Heart right ventricle (tissue), 16 donors: ENCODE results near the gene WDPCP. TPM values are rescaled to one million over a fixed set of nuclear protein-coding genes. Genes with fewer than 3 reads are reported as not detected.
"Not testable (repeated sequence)": the region's sequence is repeated elsewhere in the genome, so short reads cannot be mapped to it uniquely, and the experiment has no call there.

Experiments
- ATAC-seq, 8 donors: fragments of 200-7000 bp; cut with Tn5 transposase; one replicate each; pipeline ENCODE4 v1.9.1; 2020; ENCODE audit warnings: mild to moderate bottlenecking in 8 of 8, moderate library complexity in 8 of 8, moderate number of reproducible peaks in 1 of 8
- DNase-seq, 2 donors: peaks; one replicate each; pipeline ENCODE4 v3.0.0-alpha.2; 2020
- H3K27ac ChIP-seq, 10 donors: fragments of 200-600 bp; sonication (generic) in 2 of 10; one replicate each; pipeline versions ENCODE4 v1.5.0 to v1.8.0; 2020 to 2022; ENCODE audit warnings: mild to moderate bottlenecking in 3 of 10
- H3K27me3 ChIP-seq, 7 donors: fragments of 200-600 bp; one replicate each; pipeline ENCODE4 v1.8.0; 2021 to 2022; ENCODE audit warnings: mild to moderate bottlenecking in 2 of 7
- H3K36me3 ChIP-seq, 9 donors: fragments of 200-600 bp; sonication (generic) in 1 of 9; one replicate each; pipeline versions ENCODE4 v1.5.0 to v1.8.0; 2020 to 2022; ENCODE audit warnings: mild to moderate bottlenecking in 2 of 9
- H3K4me1 ChIP-seq, 9 donors: fragments of 200-600 bp; sonication (generic) in 1 of 9; one replicate each; pipeline versions ENCODE4 v1.5.0 to v1.8.0; 2020 to 2022; ENCODE audit warnings: mild to moderate bottlenecking in 4 of 9
- H3K4me3 ChIP-seq, 10 donors: fragments of 200-600 bp; sonication (generic) in 2 of 10; one replicate each; pipeline versions ENCODE4 v1.5.0 to v1.8.0; 2020 to 2022; ENCODE audit warnings: mild to moderate bottlenecking in 7 of 10, moderate library complexity in 2 of 10
- H3K9me3 ChIP-seq, 11 donors: fragments of 200-600 bp in 10 of 11; sonication (generic) in 2 of 11; one replicate each; pipeline versions ENCODE4 v1.5.0 to v1.8.0; 2013 to 2022; ENCODE audit warnings: mild to moderate bottlenecking in 2 of 11, control low read depth in 1 of 11, moderate library complexity in 1 of 11
- CTCF ChIP-seq, 9 donors: fragments of 200-600 bp; sonication (generic) in 2 of 9; IDR thresholded peaks; one replicate each; pipeline versions ENCODE4 v1.5.0 to v1.8.0; 2021 to 2022; ENCODE audit warnings: antibody characterized with exemption in 9 of 9, mild to moderate bottlenecking in 5 of 9, moderate library complexity in 1 of 9
- WGBS, 2 donors: extraction: QIAGEN DNeasy Blood & Tissue Kit; methylation state at CpG; one replicate each; pipeline ENCODE4 v1.1.7; 2013; ENCODE audit warnings: inconsistent platforms in 1 of 2; 5-methylcytosine and 5-hydroxymethylcytosine counted together
- intact Hi-C, 10 donors: fragments of 100-400 bp; cut with DNase I; formaldehyde crosslinking; loops; one replicate each; pipeline versions ENCODE4 v1.11.1 to v1.14.2; 2022
- polyA plus RNA-seq, 2 donors: library from polyadenylated mRNA; stranded (reverse); fragments of 200-250 nt; gene quantifications; one replicate each; pipeline ENCODE4 v1.2.3, GENCODE V29; 2013
- total RNA-seq, 10 donors: library from RNA; stranded (reverse); fragmentation: NEBNext Ultra II Directional in 3 of 10; extraction: Animal tissue kit (Norgen Biotek cat#: 25700) in 3 of 10; gene quantifications; one replicate each; pipeline versions ENCODE4 v1.2.1 to v1.2.4, GENCODE V29; 2021 to 2023
- donor health status: Arrhythmogenic right ventricular cardiomyopathy.
- donor health status: ischemic (EF 13 %, LVEDD 7.1; RV severe dilation, severe dysfunction).
- donor health status: healthy with polysubstance abuse.
- donor health status: DM: no; HTN: yes; CAD: no.
- donor health status: DM: no; HTN: no; CAD: no.
- donor health status: ischemic (EF 25% LVEDD 6.9; RV normal size, moderate dysfunction).
- donor health status: ischemic (EF 25% LVEDD 5.7; RV mildly dilated, moderate dysfunction).
- donor health status: healthy.
- donor health status: DM: yes; HTN: yes; CAD: no.
- donor health status: Ischemic cardiomyopathy.
- donor health status: ischemic (EF 35%, LVEDD 5.7; RV mildly dilated, moderate dysfunction).
- donor health status: nonischemic (EF 11% LVEDD 7.7; RV severe dilation, severe dysfunction).
- donor health status: DM: yes; HTN: yes; CAD: no.
- donor health status: PGD.
- donor health status: ischemic (EF 29% LVEDD 5.4; RV normal size, mild dysfunction).
- donor health status: nonischemic (EF 23%, LVEDD 6.1; RV moderate dilation, normal function).

The WDPCP gene
- total and polyA plus RNA-seq, 12 donors, result 3.7 to 36.6 (median 20.2) TPM

- 89 to 97% methylated on average over 1 of the region's 1 CpG for WGBS, 2 donors
- Histone ChIP-seq H3K27ac (no peak overlapping the region), H3K4me1 (no peaks in the 10 kb centered on the region), H3K4me3 (no peak overlapping the region), H3K9me3 (peaks cover 0 to 13% (median 0%) of the 10 kb centered on the region in 11 donors), H3K36me3 (peaks cover 0 to 31% (median 15%) of the 10 kb centered on the region in 9 donors), H3K27me3 (no peaks in the 10 kb centered on the region)
- no peak for DNase-seq
- intact Hi-C loops, result no loop called here
- no peak for TF ChIP-seq CTCF (IDR thresholded peaks at IDR 0.05)
- ATAC-seq, result no peak
Observed at GRCh38 chr2:63406641-63407040, 181.6 kb downstream of the WDPCP start.

DNA sequence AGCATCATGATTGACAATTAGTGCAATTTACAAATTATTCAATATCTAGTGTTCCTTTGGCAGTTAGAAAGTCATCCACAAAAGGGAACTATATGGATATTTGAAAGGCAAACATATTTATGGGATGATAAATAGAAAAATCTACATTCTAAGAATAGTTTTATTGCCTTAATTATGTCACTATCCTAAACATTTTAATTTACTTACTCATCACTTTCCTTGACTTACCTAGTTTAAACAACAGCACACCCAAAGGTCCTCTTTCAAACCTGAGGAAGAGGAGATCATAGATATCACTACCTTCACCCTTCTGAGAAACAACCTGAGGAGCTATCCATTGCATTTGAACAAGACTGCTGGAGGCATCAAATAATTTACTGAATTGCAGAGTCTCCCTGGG is 184.5 kb downstream of the WDPCP start:
- Histone ChIP-seq H3K4me1 (no peaks in the 10 kb centered on the region), H3K27me3 (no peaks in the 10 kb centered on the region), H3K36me3 (peaks cover 0 to 31% (median 15%) of the 10 kb centered on the region in 9 donors), H3K4me3 (no peak overlapping the region), H3K9me3 (peaks cover 0 to 13% (median 0%) of the 10 kb centered on the region in 11 donors), H3K27ac (no peak overlapping the region)
- no peak for DNase-seq
- ATAC-seq, result no peak
- intact Hi-C loops, result no loop called here
- no peak for TF ChIP-seq CTCF (IDR thresholded peaks at IDR 0.05)

DNA sequence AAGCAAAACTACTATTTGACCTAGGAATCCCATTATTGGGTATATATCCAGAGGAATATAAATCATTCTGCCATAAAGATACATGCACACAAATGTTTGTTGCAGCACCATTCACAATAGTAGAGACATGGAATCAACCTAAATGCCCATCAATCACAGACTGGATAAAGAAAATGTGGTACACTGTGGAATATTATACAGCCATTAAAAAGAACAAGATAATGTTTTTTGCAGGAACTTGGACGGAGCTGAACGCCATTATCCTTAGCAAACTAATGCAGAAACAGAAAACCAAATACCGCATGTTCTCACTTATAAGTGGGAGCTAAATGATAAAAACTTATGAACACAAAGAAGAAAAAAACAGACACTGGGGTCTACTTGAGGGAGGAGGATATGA is 185.4 kb downstream of the WDPCP start:
- H3K36me3 ChIP-seq, result peaks cover 0 to 31% (median 15%) of the 10 kb centered on the region in 9 donors
- H3K4me1 ChIP-seq, ATAC-seq, intact Hi-C loops, H3K27ac ChIP-seq, DNase-seq, H3K4me3 ChIP-seq, H3K27me3 ChIP-seq: not testable (repeated sequence)
- WGBS, 2 donors, result 84% methylated on average over 3 of the region's 3 CpGs
- peaks cover 0 to 13% (median 0%) of the 10 kb centered on the region in 11 donors for H3K9me3 ChIP-seq

GRCh38 chr2:63399156-63399555 is 189.1 kb downstream of the WDPCP start:
- ATAC-seq, result no peak
- H3K9me3 ChIP-seq, result peaks cover 0 to 19% (median 5%) of the 10 kb centered on the region in 11 donors
- H3K4me1 ChIP-seq, result no peaks in the 10 kb centered on the region
- no peak overlapping the region for H3K4me3 ChIP-seq
- no peak for DNase-seq
- H3K27ac ChIP-seq, result no peak overlapping the region
- peaks cover 0 to 36% (median 9%) of the 10 kb centered on the region in 9 donors for H3K36me3 ChIP-seq
- TF ChIP-seq CTCF (IDR thresholded peaks at IDR 0.05), result no peak
- H3K27me3 ChIP-seq, result no peaks in the 10 kb centered on the region
- intact Hi-C loops, result no loop called here

DNA sequence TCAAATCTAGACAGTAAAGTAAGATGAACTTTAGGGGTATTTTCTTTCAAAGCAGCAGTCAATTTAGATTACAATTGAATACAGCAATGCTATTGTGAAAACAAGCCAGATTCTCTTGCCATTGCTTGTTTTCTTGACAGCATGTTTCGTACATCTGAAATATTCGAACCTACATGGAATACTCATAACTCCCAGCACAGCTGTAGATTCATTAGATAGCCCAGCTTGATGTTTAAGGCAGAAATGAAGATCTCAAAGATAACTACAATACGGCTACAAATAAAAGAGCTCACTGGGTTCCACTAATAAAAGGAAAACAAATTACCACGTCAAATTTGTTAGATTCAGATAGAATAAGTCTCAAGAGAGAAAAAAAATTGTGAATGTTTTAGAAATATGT is 208.8 kb downstream of the WDPCP start:
- H3K27ac ChIP-seq, result no peak overlapping the region
- no peaks in the 10 kb centered on the region for H3K27me3 ChIP-seq
- peaks cover 0 to 30% (median 6%) of the 10 kb centered on the region in 9 donors for H3K36me3 ChIP-seq
- 95% methylated on average over 4 of the region's 4 CpGs for WGBS, 2 donors
- H3K4me1 ChIP-seq, result no peaks in the 10 kb centered on the region
- no peak for DNase-seq
- H3K9me3 ChIP-seq, result no peaks in the 10 kb centered on the region
- TF ChIP-seq CTCF (IDR thresholded peaks at IDR 0.05), result no peak
- no peak for ATAC-seq
- intact Hi-C loops, result no loop called here
- no peak overlapping the region for H3K4me3 ChIP-seq
